ENCODE measurements around the gene PLA2G4B. TPM values are rescaled to one million over a fixed set of nuclear protein-coding genes. Genes with fewer than 3 reads are reported as not detected.

PLA2G4B gene
- total RNA-seq, 1 donor from 2014 or later, result 1.8 TPM

GRCh38 chr15:41880156-41880877 is 41.7 kb downstream of the PLA2G4B start:
- H3K4me1 ChIP-seq (ENCODE audit: insufficient read depth, low read length), result peaks cover 5% of the 10 kb centered on the region
- peaks cover 16% of the 10 kb centered on the region for H4K20me1 ChIP-seq (ENCODE audit: insufficient read depth, low read length)
- no peak overlapping the region for H3K4me3 ChIP-seq (ENCODE audit: insufficient read depth, low read depth, low read length)
- Mint-ChIP-seq H3K4me1 (ENCODE audit: low read depth, unreplicated experiment) (peaks cover 3% of the 10 kb centered on the region), H3K27me3 (ENCODE audit: low read depth, unreplicated experiment) (peaks cover 62% of the 10 kb centered on the region), H3K9me3 (ENCODE audit: unreplicated experiment) (no peaks in the 10 kb centered on the region), H3K27ac (ENCODE audit: unreplicated experiment) (no peak overlapping the region), H3K4me3 (ENCODE audit: unreplicated experiment) (peak overlapping the region; percentile 46), H3K36me3 (ENCODE audit: low read depth, unreplicated experiment) (peaks cover 28% of the 10 kb centered on the region)
- H2AFZ ChIP-seq (ENCODE audit: low read depth, low read length), result no peak overlapping the region
- TF ChIP-seq CTCF (IDR thresholded peaks at IDR 0.05; ENCODE audit: insufficient read depth, low read depth, low read length) (no peak), EZH2 (IDR thresholded peaks at IDR 0.05; ENCODE audit: insufficient read depth, low read length) (no peak)
- no peak for FAIRE-seq
- no peak for DNase-seq (ENCODE audit: low read depth)
- H3K27me3 ChIP-seq (ENCODE audit: insufficient read depth, low read length), result peaks cover 14% of the 10 kb centered on the region
- no peaks in the 10 kb centered on the region for H3K36me3 ChIP-seq (ENCODE audit: insufficient read depth, low read length)
- no peaks in the 10 kb centered on the region for H3K9me3 ChIP-seq (ENCODE audit: insufficient read depth, low read depth, low read length)
- no peak overlapping the region for H3K9ac ChIP-seq (ENCODE audit: low read length)
- no peak overlapping the region for H3K27ac ChIP-seq (ENCODE audit: low read depth, low read length)
- H3K79me2 ChIP-seq (ENCODE audit: insufficient read depth, low read length), result no peaks in the 10 kb centered on the region
- H3K4me2 ChIP-seq (ENCODE audit: low read length), result no peak overlapping the region

- Histone ChIP-seq H3K36me3 (ENCODE audit: insufficient read depth, low read length) (no peaks in the 10 kb centered on the region), H3K79me2 (ENCODE audit: insufficient read depth, low read length) (no peaks in the 10 kb centered on the region), H3K9ac (ENCODE audit: low read length) (no peak overlapping the region), H3K4me3 (ENCODE audit: insufficient read depth, low read depth, low read length) (no peak overlapping the region), H4K20me1 (ENCODE audit: insufficient read depth, low read length) (peaks cover 16% of the 10 kb centered on the region), H3K4me2 (ENCODE audit: low read length) (no peak overlapping the region), H2AFZ (ENCODE audit: low read depth, low read length) (no peak overlapping the region), H3K27me3 (ENCODE audit: insufficient read depth, low read length) (peaks cover 10% of the 10 kb centered on the region), H3K4me1 (ENCODE audit: insufficient read depth, low read length) (peaks cover 5% of the 10 kb centered on the region), H3K9me3 (ENCODE audit: insufficient read depth, low read depth, low read length) (no peaks in the 10 kb centered on the region), H3K27ac (ENCODE audit: low read depth, low read length) (no peak overlapping the region)
- TF ChIP-seq EZH2 (IDR thresholded peaks at IDR 0.05; ENCODE audit: insufficient read depth, low read length) (no peak), CTCF (IDR thresholded peaks at IDR 0.05; ENCODE audit: insufficient read depth, low read depth, low read length) (no peak)
- Mint-ChIP-seq H3K4me3 (ENCODE audit: unreplicated experiment) (no peak overlapping the region), H3K27ac (ENCODE audit: unreplicated experiment) (no peak overlapping the region), H3K36me3 (ENCODE audit: low read depth, unreplicated experiment) (peaks cover 25% of the 10 kb centered on the region), H3K27me3 (ENCODE audit: low read depth, unreplicated experiment) (peaks cover 58% of the 10 kb centered on the region), H3K9me3 (ENCODE audit: unreplicated experiment) (no peaks in the 10 kb centered on the region), H3K4me1 (ENCODE audit: low read depth, unreplicated experiment) (peaks cover 3% of the 10 kb centered on the region)
- DNase-seq (ENCODE audit: low read depth) (no peak), FAIRE-seq (no peak)
These were observed 42.4 kb downstream of the PLA2G4B start for GRCh38 chr15:41881086-41881485.

GRCh38 chr15:41881550-41881919 is 42.9 kb downstream of the PLA2G4B start:
- peak overlapping the region; percentile 47 for H2AFZ ChIP-seq (ENCODE audit: low read depth, low read length)

More at GRCh38 chr15:41881550-41881919, 42.9 kb downstream of the PLA2G4B start:
- no peaks in the 10 kb centered on the region for H3K9me3 Mint-ChIP-seq (ENCODE audit: unreplicated experiment)
- H3K36me3 ChIP-seq (ENCODE audit: insufficient read depth, low read length), result no peaks in the 10 kb centered on the region
- H3K4me2 ChIP-seq (ENCODE audit: low read length), result peak overlapping the region; percentile 30
- H3K4me1 Mint-ChIP-seq (ENCODE audit: low read depth, unreplicated experiment), result peaks cover 3% of the 10 kb centered on the region
- no peak overlapping the region for H3K27ac ChIP-seq (ENCODE audit: low read depth, low read length)
- H3K4me3 ChIP-seq (ENCODE audit: insufficient read depth, low read depth, low read length), result no peak overlapping the region
- no peak for FAIRE-seq
- peaks cover 22% of the 10 kb centered on the region for H3K36me3 Mint-ChIP-seq (ENCODE audit: low read depth, unreplicated experiment)
- TF ChIP-seq CTCF (IDR thresholded peaks at IDR 0.05; ENCODE audit: insufficient read depth, low read depth, low read length), result no peak
- TF ChIP-seq EZH2 (IDR thresholded peaks at IDR 0.05; ENCODE audit: insufficient read depth, low read length), result no peak
- H3K79me2 ChIP-seq (ENCODE audit: insufficient read depth, low read length), result no peaks in the 10 kb centered on the region
- H3K27ac Mint-ChIP-seq (ENCODE audit: unreplicated experiment), result no peak overlapping the region
- no peak overlapping the region for H3K4me3 Mint-ChIP-seq (ENCODE audit: unreplicated experiment)
- no peak overlapping the region for H3K9ac ChIP-seq (ENCODE audit: low read length)
- peaks cover 16% of the 10 kb centered on the region for H4K20me1 ChIP-seq (ENCODE audit: insufficient read depth, low read length)
- no peak for DNase-seq (ENCODE audit: low read depth)
- H3K27me3 Mint-ChIP-seq (ENCODE audit: low read depth, unreplicated experiment), result peaks cover 56% of the 10 kb centered on the region
- H3K27me3 ChIP-seq (ENCODE audit: insufficient read depth, low read length), result peaks cover 10% of the 10 kb centered on the region
- H3K4me1 ChIP-seq (ENCODE audit: insufficient read depth, low read length), result peaks cover 5% of the 10 kb centered on the region
- no peaks in the 10 kb centered on the region for H3K9me3 ChIP-seq (ENCODE audit: insufficient read depth, low read depth, low read length)

All from astrocyte (in vitro differentiated cells and primary cell).